T-cell (primary cell): ENCODE measurements around the gene PBX4. TPM values are rescaled to one million over a fixed set of nuclear protein-coding genes. Genes with fewer than 3 reads are reported as not detected.

ENCODE experiments used
- ATAC-seq, 4 experiments: fragments of 200-7000 bp in 3 of 4; fragments of 150-1000 bp in 1 of 4; cut with Tn5 transposase; replicated peaks in 1 of 4; 1 replicate in 3 of 4; 2 replicates in 1 of 4; pipeline ENCODE4 v1.10.0; 2021; ENCODE audit warnings: moderate library complexity in 3 of 4, mild to moderate bottlenecking in 2 of 4, moderate number of reproducible peaks in 1 of 4
- CTCF ChIA-PET, 2 donors: fragments of 300-600 bp; sonication (Branson Sonifier 250); formaldehyde crosslinking; loops; one replicate each; lab custom pipeline; 2022; ENCODE audit warnings: antibody characterized with exemption in 2 of 2; lab: Charles Lee
- POLR2A ChIA-PET, 2 donors: fragments of 300-600 bp; sonication (Branson Sonifier 250); formaldehyde crosslinking; loops; one replicate each; lab custom pipeline; 2022; ENCODE audit warnings: antibody characterized with exemption in 2 of 2; lab: Charles Lee
- DNase-seq, 35 experiments: peaks; one replicate each; pipeline versions ENCODE4 v3.0.0 to v3.0.0-alpha.2; 2013 to 2023
- H3K27ac ChIP-seq: one replicate; pipeline ENCODE4 v1.5.1; 2013; ENCODE audit warnings: low read length
- H3K27me3 ChIP-seq, 2 experiments: replicated peaks in 1 of 2; 1 replicate in 1 of 2; 2 replicates in 1 of 2; pipeline versions ENCODE4 v1.6.1 to v1.7.0; 2013; ENCODE audit warnings: low read length in 1 of 2, mixed read lengths in 1 of 2; ENCODE audit not compliant: control insufficient read depth in 2 of 2, insufficient read depth in 2 of 2; ENCODE audit errors: extremely low read depth in 1 of 2
- H3K36me3 ChIP-seq, 2 donors: 1 replicate in 1 of 2; 2 replicates in 1 of 2; pipeline versions ENCODE4 v1.6.1 to v1.7.0; 2013; ENCODE audit warnings: low read length in 1 of 2; ENCODE audit not compliant: control insufficient read depth in 2 of 2, insufficient read depth in 1 of 2; ENCODE audit errors: extremely low read depth in 1 of 2
- H3K4me1 ChIP-seq, 2 experiments: 1 replicate in 1 of 2; 2 replicates in 1 of 2; pipeline versions ENCODE4 v1.6.1 to v1.7.0; 2013; ENCODE audit warnings: low read length in 2 of 2, mixed read lengths in 1 of 2; ENCODE audit not compliant: insufficient read depth in 2 of 2, control insufficient read depth in 1 of 2; ENCODE audit errors: extremely low read depth in 1 of 2
- H3K4me3 ChIP-seq, 2 donors: 1 replicate in 1 of 2; 2 replicates in 1 of 2; pipeline versions ENCODE4 v1.5.1 to v1.7.0; 2013; ENCODE audit warnings: mild to moderate bottlenecking in 2 of 2, low read length in 1 of 2, moderate library complexity in 1 of 2; ENCODE audit not compliant: control insufficient read depth in 1 of 2; ENCODE audit errors: extremely low read depth in 1 of 2
- H3K9me3 ChIP-seq: 2 replicates; pipeline ENCODE4 v1.7.0; 2013
- H3K27ac Mint-ChIP-seq, 2 donors: one replicate each; pipeline ENCODE4 v1.8.0; 2020 to 2021; ENCODE audit warnings: mild to moderate bottlenecking in 2 of 2, mixed read lengths in 2 of 2
- H3K27me3 Mint-ChIP-seq, 2 donors: one replicate each; pipeline ENCODE4 v1.8.0; 2021 to 2022; ENCODE audit warnings: mixed read lengths in 2 of 2
- H3K36me3 Mint-ChIP-seq: one replicate; pipeline ENCODE4 v1.8.0; 2021; ENCODE audit warnings: mixed read lengths
- H3K4me1 Mint-ChIP-seq, 3 donors: one replicate each; pipeline ENCODE4 v1.8.0; 2020 to 2022; ENCODE audit warnings: mixed read lengths in 3 of 3, mild to moderate bottlenecking in 1 of 3
- H3K4me3 Mint-ChIP-seq, 3 donors: one replicate each; pipeline ENCODE4 v1.8.0; 2020 to 2022; ENCODE audit warnings: mild to moderate bottlenecking in 3 of 3, mixed read lengths in 3 of 3, moderate library complexity in 3 of 3
- H3K9me3 Mint-ChIP-seq, 3 donors: one replicate each; pipeline ENCODE4 v1.8.0; 2020 to 2022; ENCODE audit warnings: mixed read lengths in 3 of 3
- WGBS: methylation state at CpG from one replicate; pipeline ENCODE4 v1.1.5; 2013; ENCODE audit warnings: missing lambda C conversion rate; ENCODE audit not compliant: insufficient coverage; 5-methylcytosine and 5-hydroxymethylcytosine counted together
- total RNA-seq, 35 experiments: library from RNA in 6 of 35; stranded (reverse) in 6 of 35; fragments of 120-200 nt in 1 of 35; gene quantifications; one replicate each; pipeline versions ENCODE4 v1.2.1 to v1.2.4 and lab custom pipeline; 2013 to 2026

PBX4 gene
- total RNA-seq, 5 donors from 2014 or later (not counting 1 experiment from before 2014, with no cell fraction given): 40.9 to 48.3 (median 42.7) TPM

- POLR2A ChIA-PET: no interaction called here
- no peak overlapping the region for H3K27ac ChIP-seq
- WGBS: 28% methylated on average over 69 of the region's 74 CpGs
- no peaks in the 10 kb centered on the region for H3K9me3 Mint-ChIP-seq
- H3K4me1 Mint-ChIP-seq: peaks cover 24 to 43% (median 31%) of the 10 kb centered on the region in 3 donors
- H3K36me3 ChIP-seq: no peaks in the 10 kb centered on the region
- H3K4me1 ChIP-seq: peaks cover 4 to 56% of the 10 kb centered on the region in 2 experiments
- peak overlapping the region; percentile 62 to 84 (median 71) for H3K4me3 Mint-ChIP-seq
- DNase-seq (peak in 33 of 35 experiments; percentile 25 to 76 (median 47)), ATAC-seq (peak; percentile 18 to 43 (median 34))
- H3K9me3 ChIP-seq: no peaks in the 10 kb centered on the region
- no peak overlapping the region for H3K27ac Mint-ChIP-seq
- H3K4me3 ChIP-seq: peak overlapping the region; percentile 42 to 53
- peaks cover 0 to 14% of the 10 kb centered on the region in 2 donors for H3K27me3 Mint-ChIP-seq
- H3K27me3 ChIP-seq: peaks cover 0 to 50% of the 10 kb centered on the region in 2 experiments
- no peaks in the 10 kb centered on the region for H3K36me3 Mint-ChIP-seq
- CTCF ChIA-PET: interaction anchor here in 1 of 2 donors (0.7 kb wide), 1 partner anchor 14 kb away, joined by 5 read pairs; no protein-coding TSS in a partner anchor
Measured at GRCh38 chr19:19540064-19540714, 78.3 kb downstream of the PBX4 start.

GRCh38 chr19:19539698-19540063 lies 78.8 kb downstream of the PBX4 start:
- no peak overlapping the region for H3K4me3 ChIP-seq
- no peaks in the 10 kb centered on the region for H3K36me3 Mint-ChIP-seq
- ChIA-PET CTCF (no interaction called here), POLR2A (no interaction called here)
- H3K36me3 ChIP-seq: no peaks in the 10 kb centered on the region
- peaks cover 4 to 56% of the 10 kb centered on the region in 2 experiments for H3K4me1 ChIP-seq
- ATAC-seq: no peak
- H3K27ac Mint-ChIP-seq: no peak overlapping the region
- 63% methylated on average over 16 of the region's 19 CpGs for WGBS
- no peak for DNase-seq
- H3K4me3 Mint-ChIP-seq: peak overlapping the region in 2 of 3 donors; percentile 24 to 84
- H3K9me3 Mint-ChIP-seq: no peaks in the 10 kb centered on the region
- peaks cover 0 to 50% of the 10 kb centered on the region in 2 experiments for H3K27me3 ChIP-seq
- H3K27me3 Mint-ChIP-seq: peaks cover 0 to 14% of the 10 kb centered on the region in 2 donors
- H3K4me1 Mint-ChIP-seq: peaks cover 24 to 43% (median 31%) of the 10 kb centered on the region in 3 donors
- H3K9me3 ChIP-seq: no peaks in the 10 kb centered on the region
- no peak overlapping the region for H3K27ac ChIP-seq

GRCh38 chr19:19538785-19539166 lies 79.7 kb downstream of the PBX4 start:
- H3K4me1 Mint-ChIP-seq: peaks cover 24 to 50% (median 34%) of the 10 kb centered on the region in 3 donors

GRCh38 chr19:19538061-19538784 lies 80.3 kb downstream of the PBX4 start, which contains the start of gene CILP2:
CILP2 (plus strand) TSS chr19:19538265; CDS start chr19:19538350, 85 bp downstream.
- Mint-ChIP-seq H3K27me3 (peaks cover 0 to 14% of the 10 kb centered on the region in 2 donors), H3K9me3 (no peaks in the 10 kb centered on the region), H3K4me3 (peak within 1 kb of the TSS; percentile 57 to 84 (median 70)), H3K36me3 (no peaks in the 10 kb centered on the region), H3K4me1 (peaks cover 24 to 53% (median 34%) of the 10 kb centered on the region in 3 donors), H3K27ac (peak within 1 kb of the TSS; percentile 44 to 68)
- Histone ChIP-seq H3K36me3 (no peaks in the 10 kb centered on the region), H3K9me3 (no peaks in the 10 kb centered on the region), H3K27ac (no peak within 1 kb of the TSS), H3K4me3 (peak within 1 kb of the TSS; percentile 0 to 10), H3K27me3 (peaks cover 0 to 42% of the 10 kb centered on the region in 2 experiments), H3K4me1 (peaks cover 4 to 56% of the 10 kb centered on the region in 2 experiments)
- CTCF ChIA-PET: no interaction called here
- WGBS: 10% methylated on average over 52 of the region's 56 CpGs
- ATAC-seq (peak in 3 of 4 experiments; percentile 15 to 21 (median 20)), DNase-seq (peak in 14 of 35 experiments; percentile 21 to 60 (median 40))
- POLR2A ChIA-PET: no interaction called here

More at GRCh38 chr19:19538785-19539166, 79.7 kb downstream of the PBX4 start:
- Histone ChIP-seq H3K36me3 (no peaks in the 10 kb centered on the region), H3K4me1 (peaks cover 4 to 56% of the 10 kb centered on the region in 2 experiments), H3K27ac (no peak overlapping the region), H3K27me3 (peaks cover 0 to 48% of the 10 kb centered on the region in 2 experiments), H3K9me3 (no peaks in the 10 kb centered on the region), H3K4me3 (peak overlapping the region; percentile 0 to 10)
- 49% methylated on average over 5 of the region's 7 CpGs for WGBS
- DNase-seq: no peak
- Mint-ChIP-seq H3K27ac (peak overlapping the region; percentile 44 to 68), H3K4me3 (peak overlapping the region; percentile 39 to 84 (median 56)), H3K27me3 (peaks cover 0 to 14% of the 10 kb centered on the region in 2 donors), H3K9me3 (no peaks in the 10 kb centered on the region), H3K36me3 (no peaks in the 10 kb centered on the region)
- ATAC-seq: no peak
- CTCF ChIA-PET: no interaction called here
- POLR2A ChIA-PET: no interaction called here

- Mint-ChIP-seq H3K27me3 (peaks cover 0 to 12% of the 10 kb centered on the region in 2 donors), H3K27ac (peak overlapping the region; percentile 66 to 80), H3K9me3 (no peaks in the 10 kb centered on the region), H3K4me1 (peaks cover 27 to 56% (median 34%) of the 10 kb centered on the region in 3 donors), H3K4me3 (peak overlapping the region; percentile 57 to 84 (median 70)), H3K36me3 (no peaks in the 10 kb centered on the region)
- 42% methylated on average over 53 of the region's 59 CpGs for WGBS
- H3K36me3 ChIP-seq: no peaks in the 10 kb centered on the region
- peaks cover 4 to 57% of the 10 kb centered on the region in 2 experiments for H3K4me1 ChIP-seq
- peaks cover 0 to 35% of the 10 kb centered on the region in 2 experiments for H3K27me3 ChIP-seq
- POLR2A ChIA-PET: no interaction called here
- CTCF ChIA-PET: no interaction called here
- H3K27ac ChIP-seq: no peak overlapping the region
- no peak overlapping the region for H3K4me3 ChIP-seq
- DNase-seq (peak in 3 of 35 experiments; percentile 29 to 62 (median 42)), ATAC-seq (peak in 1 of 4 experiments; percentile 25)
- H3K9me3 ChIP-seq: no peaks in the 10 kb centered on the region
Measured at GRCh38 chr19:19537075-19538048, 81.1 kb downstream of the PBX4 start.
